HG03039 (cell line): ENCODE measurements around the gene HOMEZ.
"Not testable (repeated sequence)": the region's sequence is repeated elsewhere in the genome, so short reads cannot be mapped to it uniquely, and the experiment has no call there.

Experiments used
- ATAC-seq: cut with Tn5 transposase; IDR thresholded peaks from one replicate; pipeline ENCODE4 v1.9.1; 2021; ENCODE audit warnings: mild to moderate bottlenecking, moderate library complexity; ENCODE audit not compliant: unreplicated experiment

The HOMEZ gene

GRCh38 chr14:23284654-23285529 is 1.0 kb downstream of the HOMEZ start:
- ATAC-seq: no peak

GRCh38 chr14:23281247-23281646 is 4.7 kb downstream of the HOMEZ start:
- ATAC-seq: no peak

- ATAC-seq: not testable (repeated sequence)
These were observed 8.0 kb downstream of the HOMEZ start for GRCh38 chr14:23277928-23278327.

- no peak for ATAC-seq
These were observed 8.7 kb downstream of the HOMEZ start for GRCh38 chr14:23277189-23277588.

- no peak for ATAC-seq
These were observed 10.5 kb downstream of the HOMEZ start for GRCh38 chr14:23275412-23275811.

- no peak for ATAC-seq
These were observed 16.7 kb downstream of the HOMEZ start for GRCh38 chr14:23269193-23269592.

- not testable (repeated sequence) for ATAC-seq
These were observed 25.1 kb downstream of the HOMEZ start for GRCh38 chr14:23260849-23261248.

GRCh38 chr14:23259426-23259825 is 26.5 kb downstream of the HOMEZ start:
- ATAC-seq: no peak

GRCh38 chr14:23258256-23258655 is 27.7 kb downstream of the HOMEZ start:
- ATAC-seq: no peak

GRCh38 chr14:23252420-23253333 is 33.3 kb downstream of the HOMEZ start:
- ATAC-seq: no peak

GRCh38 chr14:23252006-23252405 is 33.9 kb downstream of the HOMEZ start:
- no peak for ATAC-seq

- no peak for ATAC-seq
These were observed 36.1 kb downstream of the HOMEZ start for GRCh38 chr14:23249824-23250223.

GRCh38 chr14:23248601-23249000 is 37.3 kb downstream of the HOMEZ start:
- no peak for ATAC-seq

- no peak for ATAC-seq
These were observed 40.6 kb downstream of the HOMEZ start for GRCh38 chr14:23245282-23245681.

- no peak for ATAC-seq
These were observed 42.9 kb downstream of the HOMEZ start for GRCh38 chr14:23243066-23243465.

GRCh38 chr14:23242076-23242475 is 43.9 kb downstream of the HOMEZ start:
- ATAC-seq: no peak

- ATAC-seq: not testable (repeated sequence)
These were observed 44.7 kb downstream of the HOMEZ start for GRCh38 chr14:23241061-23241715.

GRCh38 chr14:23240661-23241060 is 45.3 kb downstream of the HOMEZ start:
- ATAC-seq: no peak

- no peak for ATAC-seq
These were observed 47.9 kb downstream of the HOMEZ start, which contains the start of gene RNF212B for GRCh38 chr14:23237772-23238594. Gene RNF212B (plus strand): TSS chr14:23237936. CDS start chr14:23240346, 2,410 bp downstream.

GRCh38 chr14:23232241-23232808 is 53.6 kb downstream of the HOMEZ start:
- not testable (repeated sequence) for ATAC-seq
